ENCODE measurements around the gene PRKCH.
"Not testable (repeated sequence)": the region's sequence is repeated elsewhere in the genome, so short reads cannot be mapped to it uniquely, and the experiment has no call there.

PRKCH gene

GRCh38 chr14:61408498-61408897 lies 87.1 kb downstream of the PRKCH start:
- DNase-seq (ENCODE audit: low read depth): no peak
- TF ChIP-seq CTCF (IDR thresholded peaks at IDR 0.05; ENCODE audit: low read depth, low read length, missing control alignments): no peak
- no peak overlapping the region for H3K4me3 ChIP-seq (ENCODE audit: low read depth, low read length)

GRCh38 chr14:61409782-61410181 lies 88.4 kb downstream of the PRKCH start:
- no peak for DNase-seq (ENCODE audit: low read depth)
- no peak for TF ChIP-seq CTCF (IDR thresholded peaks at IDR 0.05; ENCODE audit: low read depth, low read length, missing control alignments)
- no peak overlapping the region for H3K4me3 ChIP-seq (ENCODE audit: low read depth, low read length)

GRCh38 chr14:61415934-61416333 lies 94.6 kb downstream of the PRKCH start:
- not testable (repeated sequence) for H3K4me3 ChIP-seq (ENCODE audit: low read depth, low read length); DNase-seq (ENCODE audit: low read depth)

GRCh38 chr14:61416591-61416990 lies 95.2 kb downstream of the PRKCH start:
- DNase-seq (ENCODE audit: low read depth): no peak
- H3K4me3 ChIP-seq (ENCODE audit: low read depth, low read length): no peak overlapping the region

GRCh38 chr14:61417141-61417540 lies 95.8 kb downstream of the PRKCH start:
- no peak for DNase-seq (ENCODE audit: low read depth)
- no peak for TF ChIP-seq CTCF (IDR thresholded peaks at IDR 0.05; ENCODE audit: low read depth, low read length, missing control alignments)
- no peak overlapping the region for H3K4me3 ChIP-seq (ENCODE audit: low read depth, low read length)

More at GRCh38 chr14:61416591-61416990, 95.2 kb downstream of the PRKCH start:
- no peak for TF ChIP-seq CTCF (IDR thresholded peaks at IDR 0.05; ENCODE audit: low read depth, low read length, missing control alignments)

- no peak overlapping the region for H3K4me3 ChIP-seq (ENCODE audit: low read depth, low read length)
- no peak for TF ChIP-seq CTCF (IDR thresholded peaks at IDR 0.05; ENCODE audit: low read depth, low read length, missing control alignments)
- DNase-seq (ENCODE audit: low read depth): no peak
Observed at GRCh38 chr14:61417883-61418455, 96.6 kb downstream of the PRKCH start.

- TF ChIP-seq CTCF (IDR thresholded peaks at IDR 0.05; ENCODE audit: low read depth, low read length, missing control alignments): no peak
- no peak for DNase-seq (ENCODE audit: low read depth)
- no peak overlapping the region for H3K4me3 ChIP-seq (ENCODE audit: low read depth, low read length)
Observed at GRCh38 chr14:61418746-61419145, 97.4 kb downstream of the PRKCH start.
